Transverse colon (tissue), 4 donors: ENCODE data around the gene QDPR.

ENCODE experiments used
- EP300 ChIP-seq: sonication (generic); formaldehyde crosslinking; IDR thresholded peaks from one replicate; pipeline ENCODE4 v1.6.1; 2017; ENCODE audit warnings: antibody characterized with exemption, low read depth
- POLR2A ChIP-seq: fragments of 450-650 bp; IDR thresholded peaks from one replicate; pipeline ENCODE4 v1.6.1; 2016; ENCODE audit warnings: antibody characterized with exemption, mild to moderate bottlenecking, moderate library complexity
- POLR2AphosphoS5 ChIP-seq, 3 donors: sonication (generic); formaldehyde crosslinking; IDR thresholded peaks; one replicate each; pipeline ENCODE4 v1.6.1; 2016; ENCODE audit warnings: antibody characterized with exemption in 3 of 3
- TF ChIP-seq, protein P1 (sequence below), 5 experiments: fragments of 200-600 bp in 3 of 5; fragments of 450-650 bp in 2 of 5; sonication (generic) in 3 of 5; IDR thresholded peaks; 1 replicate in 2 of 5; 2 replicates in 3 of 5; pipeline ENCODE4 v1.5.1; 2016 to 2017; ENCODE audit warnings: antibody characterized with exemption in 5 of 5, inconsistent platforms in 3 of 5, mild to moderate bottlenecking in 2 of 5, moderate library complexity in 1 of 5

DNA sequence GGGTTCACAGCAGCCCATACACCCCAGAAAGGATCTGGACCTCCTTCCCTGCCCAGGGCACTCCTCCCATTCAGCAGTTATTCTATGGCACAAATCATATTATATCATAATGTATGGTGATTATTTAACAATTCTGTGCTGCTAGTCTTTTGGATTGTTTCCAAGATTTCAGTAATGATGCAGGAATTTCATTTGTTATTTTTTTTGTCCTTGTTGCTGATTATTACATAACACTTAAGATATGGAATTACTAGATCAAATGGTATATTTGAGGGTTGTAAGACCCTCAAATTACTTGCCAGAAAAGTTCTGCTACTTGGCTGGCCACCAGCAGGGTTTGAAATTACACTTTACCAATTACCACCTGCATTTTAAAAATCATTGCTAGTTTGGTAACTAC, 36.4 kb downstream of the QDPR start:
- TF ChIP-seq, protein P1, sequence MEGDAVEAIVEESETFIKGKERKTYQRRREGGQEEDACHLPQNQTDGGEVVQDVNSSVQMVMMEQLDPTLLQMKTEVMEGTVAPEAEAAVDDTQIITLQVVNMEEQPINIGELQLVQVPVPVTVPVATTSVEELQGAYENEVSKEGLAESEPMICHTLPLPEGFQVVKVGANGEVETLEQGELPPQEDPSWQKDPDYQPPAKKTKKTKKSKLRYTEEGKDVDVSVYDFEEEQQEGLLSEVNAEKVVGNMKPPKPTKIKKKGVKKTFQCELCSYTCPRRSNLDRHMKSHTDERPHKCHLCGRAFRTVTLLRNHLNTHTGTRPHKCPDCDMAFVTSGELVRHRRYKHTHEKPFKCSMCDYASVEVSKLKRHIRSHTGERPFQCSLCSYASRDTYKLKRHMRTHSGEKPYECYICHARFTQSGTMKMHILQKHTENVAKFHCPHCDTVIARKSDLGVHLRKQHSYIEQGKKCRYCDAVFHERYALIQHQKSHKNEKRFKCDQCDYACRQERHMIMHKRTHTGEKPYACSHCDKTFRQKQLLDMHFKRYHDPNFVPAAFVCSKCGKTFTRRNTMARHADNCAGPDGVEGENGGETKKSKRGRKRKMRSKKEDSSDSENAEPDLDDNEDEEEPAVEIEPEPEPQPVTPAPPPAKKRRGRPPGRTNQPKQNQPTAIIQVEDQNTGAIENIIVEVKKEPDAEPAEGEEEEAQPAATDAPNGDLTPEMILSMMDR (IDR thresholded peaks at IDR 0.05) = no peak
- TF ChIP-seq POLR2AphosphoS5 (IDR thresholded peaks at IDR 0.05) (no peak), POLR2A (no peak), EP300 (no peak)
